GM21786 (cell line): ENCODE results near the gene NOTCH4.

Source experiments
- ATAC-seq: cut with Tn5 transposase; IDR thresholded peaks from one replicate; pipeline ENCODE4 v1.9.1; 2021; ENCODE audit not compliant: unreplicated experiment

The NOTCH4 gene

DNA sequence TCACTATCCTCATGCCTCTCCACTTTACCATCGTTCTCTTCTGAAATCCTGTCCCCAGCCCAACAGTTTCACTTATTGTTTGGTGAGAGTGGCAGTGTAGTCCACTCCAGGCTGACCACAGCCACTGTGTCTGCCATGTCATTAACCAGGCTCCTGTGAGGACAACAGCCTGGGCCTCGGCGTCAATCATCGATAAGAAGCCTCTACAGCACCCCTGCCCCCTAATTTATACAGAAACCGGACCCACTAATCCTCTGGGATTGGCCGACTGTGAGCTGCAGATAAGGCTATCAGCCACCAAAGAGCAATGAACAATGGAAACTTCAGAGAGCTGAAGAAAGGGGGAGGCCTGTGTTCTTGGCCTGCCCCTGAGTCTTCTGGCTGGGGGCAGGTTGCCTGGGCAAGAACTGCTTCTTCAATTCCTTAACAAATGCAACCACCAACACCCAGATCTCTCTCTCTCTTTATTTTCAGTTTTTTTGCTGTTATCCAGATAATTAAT, 56.1 kb downstream of the NOTCH4 start:
- ATAC-seq, result no peak

DNA sequence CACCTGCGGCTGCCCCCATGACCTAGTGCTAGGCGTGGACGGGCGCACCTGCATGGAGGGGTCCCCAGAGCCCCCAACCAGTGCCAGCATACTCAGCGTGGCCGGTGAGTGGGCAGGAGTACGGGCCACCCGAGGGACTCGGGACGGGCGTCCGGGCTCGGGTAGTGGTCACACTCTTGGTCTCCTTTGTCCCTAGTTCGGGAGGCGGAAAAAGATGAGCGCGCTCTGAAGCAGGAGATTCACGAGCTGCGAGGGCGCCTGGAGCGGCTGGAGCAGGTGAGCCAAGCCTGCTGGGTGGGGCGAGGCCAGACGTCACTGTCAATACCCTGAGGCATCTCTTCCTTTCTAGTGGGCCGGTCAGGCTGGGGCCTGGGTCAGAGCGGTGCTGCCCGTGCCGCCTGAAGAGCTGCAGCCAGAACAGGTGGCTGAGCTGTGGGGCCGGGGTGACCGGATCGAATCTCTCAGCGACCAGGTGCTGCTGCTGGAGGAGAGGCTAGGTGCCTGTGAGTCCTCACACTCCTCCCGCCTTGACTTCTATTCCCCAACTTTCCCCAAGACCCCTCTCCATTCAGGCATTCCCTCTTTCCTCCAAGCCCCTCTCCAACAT, 56.6 kb downstream of the NOTCH4 start:
- ATAC-seq, result no peak

DNA sequence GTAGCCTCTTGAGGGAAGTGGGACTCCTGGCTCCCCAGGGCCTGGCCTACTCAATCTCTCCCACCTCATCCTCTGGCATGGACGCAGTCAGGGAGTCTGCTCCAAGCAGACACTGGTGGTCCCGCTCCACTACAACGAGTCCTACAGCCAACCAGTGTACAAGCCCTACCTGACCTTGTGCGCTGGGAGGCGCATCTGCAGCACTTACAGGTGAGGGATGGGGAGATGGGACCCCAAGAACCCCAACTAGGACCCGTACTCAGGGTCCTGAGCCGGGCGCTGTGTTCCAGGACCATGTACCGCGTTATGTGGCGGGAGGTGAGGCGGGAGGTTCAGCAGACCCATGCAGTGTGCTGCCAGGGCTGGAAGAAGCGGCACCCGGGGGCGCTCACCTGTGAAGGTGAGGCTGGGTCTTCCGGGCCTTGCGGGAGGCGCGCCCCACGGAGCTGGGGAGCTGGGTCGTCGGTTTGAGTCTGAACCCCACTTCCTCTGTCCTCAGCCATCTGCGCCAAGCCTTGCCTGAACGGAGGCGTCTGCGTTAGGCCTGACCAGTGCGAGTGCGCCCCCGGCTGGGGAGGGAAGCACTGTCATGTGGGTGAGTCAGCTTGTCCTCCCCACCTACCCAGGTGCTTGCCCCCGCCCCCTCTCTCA, 57.3 kb downstream of the NOTCH4 start:
- no peak for ATAC-seq

DNA sequence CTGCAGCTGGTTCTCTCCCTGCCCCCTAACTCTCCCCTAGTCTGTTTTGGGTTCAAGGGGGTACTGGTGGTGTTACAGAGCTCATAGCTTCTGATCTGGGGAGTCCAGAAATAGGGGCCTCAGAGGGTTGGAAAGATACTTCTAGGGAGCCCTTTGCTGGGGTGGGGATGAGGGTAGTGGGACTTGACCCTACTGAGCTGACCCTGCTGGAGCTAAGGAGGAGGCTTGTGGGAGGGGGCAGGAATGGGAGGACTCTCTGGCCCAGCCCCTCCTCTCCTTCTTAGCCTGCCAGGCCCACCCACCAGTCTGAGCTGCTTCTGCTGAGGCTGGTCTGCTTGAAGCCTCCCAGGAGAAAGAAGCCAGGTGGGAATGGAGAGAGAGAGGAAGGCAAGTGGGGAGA, 59.6 kb downstream of the NOTCH4 start, which contains the start of gene EGFL8:
Gene EGFL8 (plus strand): TSS at position 301 of the 400 bp plus-strand sequence. CDS start 1,571 bp downstream, outside the sequence.
- ATAC-seq, result no peak

DNA sequence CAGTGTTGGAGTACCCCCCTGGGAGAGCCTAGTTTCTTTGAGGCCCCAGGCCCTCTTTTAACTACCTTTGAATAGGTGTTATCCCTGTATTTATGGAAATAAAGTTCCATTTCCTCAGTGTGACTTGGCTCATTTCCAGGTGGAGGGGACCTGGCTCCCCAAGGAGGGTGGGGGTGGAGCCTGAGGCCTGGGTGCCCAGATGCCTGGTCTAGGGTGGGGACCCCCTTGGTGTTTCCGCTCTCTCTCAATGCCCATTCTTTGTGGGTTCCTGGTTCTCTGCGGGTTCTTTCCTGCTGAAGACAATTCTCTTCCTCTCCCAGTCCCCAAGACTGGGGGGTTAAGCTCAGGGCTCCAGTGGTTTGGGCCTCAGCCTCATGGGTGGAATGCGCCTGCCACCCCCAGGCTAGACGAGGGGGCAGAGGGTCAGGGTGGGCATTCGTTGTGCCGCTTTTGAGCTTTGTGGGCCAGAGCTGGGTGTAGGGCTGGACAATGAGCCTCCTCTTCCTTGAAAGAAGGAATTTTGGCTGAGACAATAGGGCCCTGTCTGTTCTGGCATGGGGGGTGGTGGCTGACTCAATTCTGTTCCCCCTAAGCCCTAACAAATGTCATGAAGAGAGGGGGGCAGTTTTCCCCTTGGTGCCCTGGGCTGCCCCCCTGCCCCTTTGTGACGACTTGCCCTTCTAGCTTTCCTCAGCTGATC, 60.2 kb downstream of the NOTCH4 start:
- no peak for ATAC-seq

DNA sequence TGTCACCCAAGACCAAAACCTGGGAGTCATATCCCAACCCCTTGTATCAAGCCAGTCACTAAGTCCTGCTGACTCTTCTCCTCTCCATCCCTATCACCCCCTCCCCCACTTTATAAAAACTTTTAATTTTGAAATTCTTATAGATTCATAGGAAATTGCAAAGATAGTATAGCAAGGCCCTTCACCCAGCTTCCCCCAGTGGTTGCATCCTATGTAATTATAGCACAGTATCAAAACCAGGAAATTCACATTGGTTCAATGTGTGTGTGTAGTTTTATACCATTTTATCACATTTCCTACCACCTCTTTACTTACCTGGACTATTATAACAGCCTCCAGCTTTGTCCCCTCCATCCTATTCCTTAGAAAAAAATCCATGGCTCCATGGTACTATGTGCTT, 65.8 kb downstream of the NOTCH4 start:
- no peak for ATAC-seq

DNA sequence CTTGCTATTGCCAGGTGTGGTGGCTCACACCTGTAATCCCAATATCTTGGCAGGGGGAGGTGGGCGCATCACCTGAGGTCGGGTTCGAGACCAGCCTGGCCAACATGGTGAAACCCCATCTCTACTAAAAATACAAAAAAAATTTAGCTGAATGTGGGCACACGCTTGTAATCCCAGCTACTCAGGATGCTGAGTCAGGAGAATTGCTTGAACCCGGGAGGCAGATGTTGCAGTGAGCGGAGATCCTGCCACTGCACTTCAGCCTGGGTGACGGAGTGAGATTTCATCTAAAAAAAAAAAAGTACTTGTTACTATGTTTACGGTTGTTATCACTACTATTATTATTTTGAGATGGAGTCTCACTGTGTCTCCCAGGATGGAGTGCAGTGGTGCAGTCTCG, 67.0 kb downstream of the NOTCH4 start:
- ATAC-seq, result no peak

DNA sequence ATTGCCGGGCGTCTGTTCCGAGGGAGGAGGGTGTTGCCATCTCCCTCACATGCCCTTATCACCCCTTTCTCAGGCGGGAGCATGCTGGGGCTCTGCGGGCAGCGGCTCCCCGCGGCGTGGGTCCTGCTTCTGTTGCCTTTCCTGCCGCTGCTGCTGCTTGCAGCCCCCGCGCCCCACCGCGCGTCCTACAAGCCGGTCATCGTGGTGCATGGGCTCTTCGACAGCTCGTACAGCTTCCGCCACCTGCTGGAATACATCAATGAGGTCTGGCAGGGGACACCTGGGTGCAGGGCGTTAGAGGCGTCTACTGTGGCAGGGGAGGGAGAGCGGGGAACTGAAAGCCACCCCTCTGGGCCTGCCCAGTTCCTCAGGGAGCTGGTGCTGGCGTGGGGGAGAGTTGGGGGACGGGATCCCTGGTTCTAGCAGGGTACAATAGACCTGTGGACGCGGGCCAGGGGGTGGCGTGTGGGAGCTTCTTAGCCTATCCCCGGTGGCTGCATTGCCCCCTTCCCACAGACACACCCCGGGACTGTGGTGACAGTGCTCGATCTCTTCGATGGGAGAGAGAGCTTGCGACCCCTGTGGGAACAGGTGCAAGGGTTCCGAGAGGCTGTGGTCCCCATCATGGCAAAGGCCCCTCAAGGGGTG, 69.2 kb downstream of the NOTCH4 start:
- ATAC-seq, result no peak

DNA sequence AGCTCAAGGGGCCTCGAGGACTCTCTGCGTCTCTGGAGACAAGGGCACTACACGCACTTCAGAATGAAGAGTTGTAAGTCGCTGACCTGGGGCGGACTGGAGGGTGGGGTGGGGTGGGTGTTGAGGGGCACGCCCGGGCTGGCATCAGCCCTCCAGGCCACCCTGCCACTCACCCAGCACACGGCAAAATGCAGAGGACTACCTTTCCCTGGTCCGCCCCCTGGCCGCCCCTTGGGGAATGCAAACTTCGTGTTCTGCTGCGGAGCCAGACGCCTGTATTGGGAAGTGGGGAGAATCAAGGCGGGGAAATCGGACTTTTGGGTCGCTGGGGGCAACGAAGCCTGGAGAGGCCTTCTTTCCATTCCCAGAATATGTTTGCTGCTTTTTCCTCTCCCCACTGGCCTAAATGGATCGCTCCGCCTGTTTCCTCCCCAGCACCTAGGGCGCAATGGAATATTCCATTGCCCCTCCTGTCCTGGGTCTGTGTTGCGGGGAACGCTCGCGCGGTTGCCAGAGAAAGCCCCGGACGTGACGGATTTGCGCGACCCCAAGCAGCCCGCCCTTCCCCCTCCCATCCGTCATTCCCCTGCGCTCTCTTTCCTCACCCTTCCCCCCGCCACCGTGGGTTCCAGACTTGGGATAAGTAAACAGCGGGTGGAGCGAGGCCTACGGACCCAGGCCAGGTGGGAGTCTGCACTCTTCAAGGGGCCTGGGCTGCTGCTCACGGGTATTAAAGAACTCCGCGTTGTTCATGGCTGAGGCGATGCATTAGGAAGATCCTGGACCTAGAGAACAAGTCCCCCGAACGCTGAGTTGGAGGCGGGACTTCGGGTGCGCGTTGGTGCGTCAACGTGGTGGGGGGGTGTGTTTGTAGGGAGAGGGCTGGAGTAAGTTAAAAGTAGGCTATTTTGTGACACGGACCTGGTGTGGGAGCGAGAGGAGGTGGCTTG, 70.0 kb downstream of the NOTCH4 start, which contains the start of gene PPT2:
Gene PPT2 (plus strand): TSS at position 578 of the 950 bp plus-strand sequence. CDS start 454 bp downstream, outside the sequence.
- ATAC-seq, result no peak

DNA sequence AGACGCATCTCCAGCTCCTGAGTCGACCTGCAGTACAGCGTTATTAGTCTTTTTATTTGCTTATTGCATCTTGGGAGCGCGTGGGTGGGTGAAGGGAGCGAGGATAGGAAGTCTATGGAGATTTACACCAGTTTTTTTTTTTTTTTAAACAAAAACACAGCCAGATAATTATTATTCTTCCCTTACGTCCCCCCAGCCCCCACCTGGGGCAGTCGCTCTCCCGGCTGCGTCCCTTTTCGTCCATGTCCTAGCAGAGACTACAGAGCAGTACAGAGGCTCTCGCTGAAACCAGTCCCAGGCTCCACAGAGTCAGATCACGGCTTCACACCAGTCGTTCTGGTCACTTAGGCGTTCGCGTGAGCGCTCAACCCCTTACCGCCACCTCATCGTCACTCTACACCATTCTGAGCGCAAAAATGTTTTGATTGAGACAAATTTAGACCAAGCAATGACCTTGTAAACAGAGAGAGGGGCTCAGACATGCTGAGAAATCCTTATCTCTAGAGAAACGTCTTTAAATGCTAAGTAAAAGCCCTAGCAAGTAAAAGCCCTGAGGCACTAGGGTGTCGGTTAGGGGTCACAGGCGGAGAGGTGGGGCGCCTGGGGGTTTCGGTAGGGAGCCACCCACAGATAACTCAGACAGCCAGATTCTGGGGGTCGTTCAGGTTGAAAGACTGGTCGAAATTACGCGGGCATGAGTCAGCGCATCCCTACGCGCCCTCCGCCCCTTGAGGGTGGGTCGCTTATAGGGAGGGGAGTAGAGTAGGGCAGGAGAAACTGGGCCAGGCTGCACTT, 70.9 kb downstream of the NOTCH4 start:
- ATAC-seq, result no peak

DNA sequence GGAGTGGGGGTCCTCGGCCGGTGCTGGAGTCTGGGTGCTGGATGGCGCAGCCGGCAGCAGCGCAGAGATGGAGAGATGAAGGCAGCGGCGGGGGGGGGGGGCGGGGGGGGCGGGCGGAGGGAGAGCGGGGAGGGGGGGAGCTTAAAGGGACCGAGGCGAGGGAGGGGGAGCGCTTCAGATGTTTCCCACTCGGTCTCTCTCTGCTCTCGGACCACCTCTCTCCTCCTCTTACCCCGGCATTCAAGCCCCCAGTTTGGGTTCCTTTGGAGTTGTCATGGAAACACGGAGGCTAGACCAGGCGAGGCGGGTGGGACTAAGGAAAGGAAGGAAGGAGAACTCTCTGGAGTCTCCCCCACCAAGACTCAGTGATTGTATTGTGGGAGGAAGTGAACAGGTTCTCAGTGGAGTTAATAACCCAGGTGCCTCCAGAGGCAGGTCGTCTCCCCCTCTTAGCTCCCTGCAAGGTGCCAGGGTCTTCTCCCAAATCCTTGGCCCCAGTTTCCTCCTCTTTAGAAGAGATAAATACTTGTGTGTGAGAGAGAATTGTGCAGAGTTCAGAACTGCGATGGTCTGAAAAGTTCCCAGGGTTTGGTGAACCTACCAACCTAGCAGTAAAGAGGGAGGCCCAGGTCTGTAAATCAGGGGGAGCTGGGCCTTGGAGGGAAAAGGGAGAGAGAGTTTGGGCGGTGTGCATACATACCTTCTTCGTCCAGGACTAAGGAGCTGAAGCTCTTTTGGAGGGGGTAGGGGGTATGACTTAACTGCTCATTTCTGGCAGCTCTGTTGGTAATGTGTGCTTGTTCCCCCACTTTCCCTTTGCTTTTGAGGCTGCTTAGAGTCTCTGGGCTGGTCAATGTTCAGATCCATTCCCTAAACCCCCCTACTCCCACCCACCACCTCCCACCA, 71.8 kb downstream of the NOTCH4 start, which contains the start of gene PRRT1:
Gene PRRT1 (minus strand): TSS at position 77 of the 906 bp plus-strand sequence. CDS start 112 bp downstream, outside the sequence.
- no peak for ATAC-seq

DNA sequence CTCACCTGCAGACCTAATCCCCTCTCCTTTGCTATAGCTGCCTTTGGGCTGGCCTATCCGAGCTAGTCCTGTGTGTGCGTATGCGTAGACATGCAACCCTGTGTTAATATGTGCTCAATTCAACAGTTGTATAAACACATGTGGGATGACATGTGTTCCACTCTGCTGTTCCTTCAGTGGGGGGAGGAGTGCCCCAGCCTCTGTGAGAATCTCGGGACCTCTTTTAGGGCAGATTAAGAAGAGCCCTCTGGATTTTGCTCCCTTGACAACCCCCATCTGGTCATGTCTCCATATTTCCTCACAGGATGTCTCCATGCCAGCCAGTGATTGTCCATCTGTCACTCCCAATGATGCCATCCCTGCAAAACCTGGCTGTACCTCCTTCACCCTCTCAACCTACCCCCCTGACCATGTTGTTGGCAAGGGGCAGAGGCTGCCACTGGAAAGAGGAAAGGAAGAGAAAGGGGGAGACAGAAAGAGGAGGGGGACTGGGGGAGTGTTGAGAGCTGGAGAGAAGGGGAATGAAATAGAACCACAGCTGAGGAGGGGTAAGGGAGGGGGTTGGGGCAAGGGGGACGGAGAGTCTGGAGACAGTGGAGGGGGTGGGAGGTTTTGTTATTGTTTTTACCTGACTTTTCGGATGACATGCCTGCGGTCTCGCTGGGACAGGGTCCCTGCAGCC, 72.5 kb downstream of the NOTCH4 start:
- no peak for ATAC-seq

DNA sequence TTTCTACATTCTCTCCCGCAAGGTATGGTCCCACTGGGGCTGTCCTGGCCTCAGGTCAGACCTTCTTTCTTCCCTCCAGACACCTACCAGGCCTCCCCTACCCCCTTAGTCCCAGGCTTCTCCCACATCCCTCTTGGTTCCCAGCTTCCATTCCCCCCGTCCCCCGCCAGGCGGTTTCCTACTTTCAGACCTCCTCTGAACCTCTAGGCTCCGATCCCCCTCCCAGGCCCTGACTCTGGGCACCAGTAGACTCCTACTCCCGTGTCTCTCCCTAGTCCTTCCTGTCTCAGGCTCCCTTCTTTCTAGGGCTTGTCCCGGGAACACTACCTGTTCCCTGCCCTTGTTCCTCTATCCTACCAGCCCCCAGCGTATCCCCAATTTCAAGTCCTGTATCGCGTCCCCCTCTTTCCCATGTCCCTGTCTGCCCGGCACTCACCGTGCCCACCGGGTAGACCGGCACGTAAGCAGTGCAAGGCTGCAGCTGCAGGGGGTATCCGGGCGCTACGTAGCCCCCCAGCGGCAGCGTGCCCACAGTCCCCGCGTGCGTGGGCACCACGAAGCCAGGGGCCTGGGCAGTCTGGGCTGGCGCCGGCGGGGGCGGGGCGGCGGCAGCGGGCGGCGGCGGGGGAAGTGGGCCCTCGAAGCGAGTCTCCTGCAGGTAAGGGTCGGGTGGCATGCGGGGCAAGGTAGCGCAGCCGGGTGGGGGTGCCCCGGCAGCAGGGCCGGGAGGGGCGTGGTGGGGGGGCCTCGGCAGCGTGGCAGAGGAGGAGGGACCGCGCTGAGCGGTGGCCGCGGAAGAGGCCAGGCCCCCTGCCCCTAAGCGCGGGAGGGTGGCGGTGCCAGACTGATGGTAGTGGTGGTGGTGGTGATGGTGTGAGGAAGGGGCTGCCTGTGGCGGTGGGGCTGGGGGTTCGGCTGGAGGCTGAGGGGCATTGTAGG, 73.7 kb downstream of the NOTCH4 start:
- no peak for ATAC-seq

DNA sequence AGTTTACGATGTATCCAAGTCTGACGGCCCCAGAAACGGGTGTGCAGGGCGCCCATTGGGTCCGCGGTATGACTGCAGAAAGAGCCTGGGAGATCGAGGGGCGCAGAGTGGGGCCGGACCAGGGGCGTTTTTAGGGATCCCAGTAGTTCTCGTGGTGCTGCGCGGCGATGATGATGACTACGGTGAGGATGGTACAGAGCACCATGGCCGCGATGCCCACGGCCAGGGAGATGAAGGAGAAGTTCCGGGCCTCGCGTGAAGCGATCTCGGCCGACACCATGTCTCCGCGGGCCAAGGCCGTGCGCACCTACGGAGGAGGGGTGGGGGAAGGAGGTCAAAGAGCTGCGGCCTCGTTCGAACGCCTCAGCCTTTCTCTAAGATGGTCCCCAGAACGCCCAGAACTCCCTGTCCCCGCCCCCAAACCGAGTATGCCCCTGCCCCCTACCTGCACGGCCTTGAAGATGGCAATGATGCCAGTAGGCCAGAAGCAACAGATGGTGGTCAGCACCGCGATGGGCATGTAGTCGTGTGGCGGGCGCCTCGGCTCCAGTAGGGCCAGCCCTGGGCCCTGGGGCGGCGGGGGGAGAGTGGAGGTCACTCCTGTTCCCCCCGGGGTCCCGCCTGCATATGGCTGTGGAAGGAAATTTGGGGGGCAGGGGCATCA, 74.6 kb downstream of the NOTCH4 start:
- no peak for ATAC-seq

DNA sequence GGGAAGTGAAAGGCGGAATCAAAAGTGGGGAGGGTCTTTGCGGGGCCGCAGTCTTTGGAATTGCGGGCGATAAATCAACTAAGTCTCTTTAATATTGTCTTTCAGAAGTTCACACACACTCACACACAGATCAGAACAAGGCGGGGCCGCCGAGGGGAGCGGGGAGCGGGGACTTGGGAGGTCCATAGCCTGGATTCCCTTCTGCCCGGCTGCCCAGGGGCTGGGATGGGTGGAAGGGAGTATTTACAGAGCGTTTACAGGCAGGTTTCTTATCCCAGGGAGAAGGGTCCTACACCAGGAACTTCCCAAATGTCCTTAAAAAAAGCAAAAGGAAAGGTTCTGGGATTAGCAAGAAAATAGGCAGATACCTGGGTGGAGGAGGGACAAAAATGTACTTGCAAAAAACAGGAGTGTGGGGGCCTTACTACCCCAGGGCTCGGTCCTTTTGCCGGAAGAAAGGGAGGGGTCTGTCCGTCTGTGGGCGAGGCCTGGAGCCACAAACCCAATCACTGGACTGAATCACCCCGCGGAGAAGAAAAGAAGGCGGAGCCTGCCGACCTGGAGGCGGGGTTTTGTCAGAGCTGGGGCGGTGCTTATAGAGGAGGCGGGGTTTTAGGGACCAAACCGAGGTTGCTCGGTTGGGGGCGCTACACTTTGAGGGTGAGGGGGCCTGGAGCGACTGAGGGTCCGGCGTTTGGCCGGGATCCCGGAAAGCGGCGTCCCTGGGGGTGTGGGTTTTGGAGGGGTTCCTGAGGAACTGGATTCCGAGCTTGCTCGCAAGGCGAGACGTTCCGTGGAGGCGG, 75.4 kb downstream of the NOTCH4 start:
- no peak for ATAC-seq
